CD8-positive, alpha-beta memory T cell (primary cell): ENCODE measurements around the gene PRUNE2. TPM values are rescaled to one million over a fixed set of nuclear protein-coding genes. Genes with fewer than 3 reads are reported as not detected.

Source experiments
- CTCF ChIA-PET: fragments of 350-600 bp; sonication (Branson Sonifier 250); formaldehyde crosslinking; loops from one replicate; lab custom pipeline; 2021; ENCODE audit warnings: antibody characterized with exemption; lab: Charles Lee
- POLR2A ChIA-PET: fragments of 350-600 bp; sonication (Branson Sonifier 250); formaldehyde crosslinking; loops from one replicate; lab custom pipeline; 2021; ENCODE audit warnings: antibody characterized with exemption; lab: Charles Lee
- DNase-seq, 5 donors: peaks; one replicate each; pipeline versions ENCODE4 v3.0.0 to v3.0.0-alpha.2; 2020 to 2022; ENCODE audit warnings: mixed read lengths in 1 of 5
- H3K27ac ChIP-seq: one replicate; pipeline ENCODE4 v1.7.0; 2013; ENCODE audit warnings: low read depth, mild to moderate bottlenecking, low read length, moderate library complexity
- H3K27me3 ChIP-seq: 2 replicates; pipeline ENCODE4 v1.7.0; 2013; ENCODE audit warnings: low read length, mild to moderate bottlenecking; ENCODE audit not compliant: insufficient read depth, poor library complexity, severe bottlenecking
- H3K36me3 ChIP-seq: 2 replicates; pipeline ENCODE4 v1.7.0; 2013; ENCODE audit warnings: mild to moderate bottlenecking, low read length, moderate library complexity; ENCODE audit not compliant: insufficient read depth
- H3K4me1 ChIP-seq: 2 replicates; pipeline ENCODE4 v1.7.0; 2013; ENCODE audit warnings: mild to moderate bottlenecking, low read length, moderate library complexity; ENCODE audit not compliant: insufficient read depth
- H3K4me3 ChIP-seq: 2 replicates; pipeline ENCODE4 v1.7.0; 2013; ENCODE audit warnings: mild to moderate bottlenecking, low read length
- H3K9me3 ChIP-seq: 2 replicates; pipeline ENCODE4 v1.7.0; 2013; ENCODE audit warnings: mild to moderate bottlenecking, low read length
- H3K27ac Mint-ChIP-seq, 8 donors: one replicate each; pipeline ENCODE4 v1.8.0; 2020 to 2021; ENCODE audit warnings: mixed read lengths in 8 of 8, mild to moderate bottlenecking in 6 of 8, inconsistent platforms in 3 of 8, moderate library complexity in 3 of 8
- H3K27me3 Mint-ChIP-seq, 2 donors: one replicate each; pipeline ENCODE4 v1.8.0; 2020 to 2021; ENCODE audit warnings: mixed read lengths in 2 of 2, mild to moderate bottlenecking in 1 of 2, moderate library complexity in 1 of 2
- H3K36me3 Mint-ChIP-seq, 3 donors: one replicate each; pipeline ENCODE4 v1.8.0; 2020 to 2021; ENCODE audit warnings: mixed read lengths in 3 of 3, inconsistent platforms in 1 of 3, mild to moderate bottlenecking in 1 of 3
- H3K4me1 Mint-ChIP-seq, 3 donors: one replicate each; pipeline ENCODE4 v1.8.0; 2020 to 2021; ENCODE audit warnings: mixed read lengths in 3 of 3, inconsistent platforms in 1 of 3, mild to moderate bottlenecking in 1 of 3
- H3K4me3 Mint-ChIP-seq, 7 donors: one replicate each; pipeline ENCODE4 v1.8.0; 2020 to 2021; ENCODE audit warnings: mixed read lengths in 7 of 7, mild to moderate bottlenecking in 6 of 7, moderate library complexity in 4 of 7, inconsistent platforms in 2 of 7
- H3K9me3 Mint-ChIP-seq, 5 donors: one replicate each; pipeline ENCODE4 v1.8.0; 2020 to 2022; ENCODE audit warnings: mixed read lengths in 5 of 5, mild to moderate bottlenecking in 3 of 5, moderate library complexity in 2 of 5, inconsistent platforms in 1 of 5
- polyA plus RNA-seq: library from polyadenylated mRNA; unstranded; fragments of 300-500 nt; fragmentation: Illumina TruSeq; gene quantifications from one replicate; pipeline ENCODE4 v1.2.3, GENCODE V29; 2021
- total RNA-seq, 2 experiments: library from RNA; stranded (reverse); gene quantifications; one replicate each; pipeline ENCODE4 v1.2.3, GENCODE V29; 2021

PRUNE2 gene
- total and polyA plus RNA-seq, 3 experiments from 2014 or later: 0.21 to 0.53 (median 0.48) TPM

DNA sequence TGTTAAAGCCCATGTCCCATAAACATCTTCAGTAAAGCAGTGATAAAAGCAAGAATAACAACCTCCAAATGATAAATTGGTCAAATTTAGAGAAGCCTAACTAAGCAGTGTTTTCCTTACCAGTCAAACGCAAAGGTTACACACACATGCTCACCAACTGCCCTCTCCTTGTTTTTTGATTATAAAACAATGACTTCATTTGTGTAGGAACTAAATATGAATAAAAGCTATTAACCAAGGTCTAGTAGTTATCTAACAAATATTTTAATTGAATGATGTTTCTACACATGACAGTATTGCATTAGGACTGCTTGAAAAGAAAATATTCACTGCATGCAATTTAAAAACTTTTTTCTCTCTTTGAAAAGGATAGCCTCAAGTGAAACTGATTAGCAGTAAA, 105.0 kb downstream of the PRUNE2 start:
- no peak overlapping the region for H3K4me3 ChIP-seq
- no peaks in the 10 kb centered on the region for H3K4me1 ChIP-seq
- H3K36me3 Mint-ChIP-seq: no peaks in the 10 kb centered on the region
- ChIA-PET CTCF (interaction anchor here (0.8 to 1.1 kb wide), 2 partner anchors 11 to 16 kb away, joined by 3 read pairs; no protein-coding TSS in a partner anchor), POLR2A (no interaction called here)
- H3K27me3 ChIP-seq: no peaks in the 10 kb centered on the region
- DNase-seq: no peak
- no peak overlapping the region for H3K27ac ChIP-seq
- no peak overlapping the region for H3K4me3 Mint-ChIP-seq
- H3K9me3 Mint-ChIP-seq: peaks cover 0 to 2% (median 0%) of the 10 kb centered on the region in 5 donors
- no peaks in the 10 kb centered on the region for H3K9me3 ChIP-seq
- H3K36me3 ChIP-seq: no peaks in the 10 kb centered on the region
- no peaks in the 10 kb centered on the region for H3K4me1 Mint-ChIP-seq
- peaks cover 4 to 12% of the 10 kb centered on the region in 2 donors for H3K27me3 Mint-ChIP-seq
- H3K27ac Mint-ChIP-seq: no peak overlapping the region

DNA sequence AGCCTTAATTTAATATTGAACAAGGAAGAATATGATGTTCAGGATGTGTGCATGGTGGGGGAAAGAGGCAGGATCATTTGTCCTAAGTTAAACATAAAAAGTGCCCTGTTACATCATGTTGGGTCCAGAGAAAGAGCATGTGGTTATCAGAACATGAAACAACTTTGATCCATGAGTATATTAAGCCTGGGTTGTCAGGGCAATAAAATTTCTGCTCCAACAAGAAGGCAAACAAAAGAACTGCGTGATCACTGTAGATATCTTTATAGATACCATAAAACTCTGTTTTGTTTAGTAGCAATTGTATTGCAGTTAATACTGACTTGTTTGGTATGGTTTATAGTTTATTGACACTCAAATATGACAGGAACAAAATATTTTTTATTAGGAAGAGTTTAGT, 106.4 kb downstream of the PRUNE2 start:
- no peaks in the 10 kb centered on the region for H3K9me3 ChIP-seq
- no peaks in the 10 kb centered on the region for H3K36me3 ChIP-seq
- H3K36me3 Mint-ChIP-seq: no peaks in the 10 kb centered on the region
- peaks cover 7% of the 10 kb centered on the region in 2 donors for H3K27me3 Mint-ChIP-seq
- H3K4me3 Mint-ChIP-seq: no peak overlapping the region
- no peaks in the 10 kb centered on the region for H3K9me3 Mint-ChIP-seq
- H3K4me1 Mint-ChIP-seq: no peaks in the 10 kb centered on the region
- no peaks in the 10 kb centered on the region for H3K4me1 ChIP-seq
- H3K4me3 ChIP-seq: no peak overlapping the region
- H3K27me3 ChIP-seq: no peaks in the 10 kb centered on the region
- CTCF ChIA-PET: no interaction called here
- no peak overlapping the region for H3K27ac ChIP-seq
- no peak for DNase-seq
- H3K27ac Mint-ChIP-seq: no peak overlapping the region
- POLR2A ChIA-PET: no interaction called here

DNA sequence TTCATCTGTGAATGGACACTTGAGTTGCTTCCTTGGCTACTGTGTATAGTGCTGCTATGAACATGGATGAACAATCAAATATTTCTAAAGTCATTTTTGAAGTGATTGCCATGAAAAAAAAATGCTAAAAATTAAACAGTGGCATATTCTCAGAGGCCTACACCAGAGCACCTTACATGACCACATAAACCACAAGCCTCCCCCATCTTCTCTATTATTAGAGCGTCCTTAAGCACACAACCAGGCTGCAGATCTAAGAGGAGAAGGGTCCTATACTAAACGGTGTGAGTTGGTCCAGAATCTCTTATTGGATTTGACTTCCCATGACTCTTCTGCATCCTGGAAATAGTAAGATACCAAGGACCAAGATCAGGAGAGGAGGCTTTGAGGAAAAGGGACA, 107.4 kb downstream of the PRUNE2 start:
- ChIA-PET POLR2A (no interaction called here), CTCF (no interaction called here)
- H3K36me3 Mint-ChIP-seq: no peaks in the 10 kb centered on the region
- H3K4me1 ChIP-seq: no peaks in the 10 kb centered on the region
- H3K9me3 Mint-ChIP-seq: no peaks in the 10 kb centered on the region
- no peaks in the 10 kb centered on the region for H3K36me3 ChIP-seq
- peaks cover 7% of the 10 kb centered on the region in 2 donors for H3K27me3 Mint-ChIP-seq
- H3K9me3 ChIP-seq: no peaks in the 10 kb centered on the region
- no peak for DNase-seq
- no peaks in the 10 kb centered on the region for H3K4me1 Mint-ChIP-seq
- H3K27me3 ChIP-seq: no peaks in the 10 kb centered on the region
- H3K4me3 Mint-ChIP-seq: no peak overlapping the region
- H3K27ac Mint-ChIP-seq: no peak overlapping the region
- H3K27ac ChIP-seq: no peak overlapping the region
- no peak overlapping the region for H3K4me3 ChIP-seq

- Mint-ChIP-seq H3K9me3 (no peaks in the 10 kb centered on the region), H3K4me1 (no peaks in the 10 kb centered on the region), H3K36me3 (no peaks in the 10 kb centered on the region), H3K4me3 (no peak overlapping the region), H3K27ac (no peak overlapping the region), H3K27me3 (peaks cover 4 to 7% of the 10 kb centered on the region in 2 donors)
- H3K27ac ChIP-seq: no peak overlapping the region
- CTCF ChIA-PET: no interaction called here
- POLR2A ChIA-PET: no interaction called here
- H3K4me1 ChIP-seq: no peaks in the 10 kb centered on the region
- no peak overlapping the region for H3K4me3 ChIP-seq
- H3K9me3 ChIP-seq: no peaks in the 10 kb centered on the region
- no peaks in the 10 kb centered on the region for H3K27me3 ChIP-seq
- H3K36me3 ChIP-seq: no peaks in the 10 kb centered on the region
- DNase-seq: no peak
Observed at GRCh38 chr9:76796296-76796695, 109.6 kb downstream of the PRUNE2 start.

DNA sequence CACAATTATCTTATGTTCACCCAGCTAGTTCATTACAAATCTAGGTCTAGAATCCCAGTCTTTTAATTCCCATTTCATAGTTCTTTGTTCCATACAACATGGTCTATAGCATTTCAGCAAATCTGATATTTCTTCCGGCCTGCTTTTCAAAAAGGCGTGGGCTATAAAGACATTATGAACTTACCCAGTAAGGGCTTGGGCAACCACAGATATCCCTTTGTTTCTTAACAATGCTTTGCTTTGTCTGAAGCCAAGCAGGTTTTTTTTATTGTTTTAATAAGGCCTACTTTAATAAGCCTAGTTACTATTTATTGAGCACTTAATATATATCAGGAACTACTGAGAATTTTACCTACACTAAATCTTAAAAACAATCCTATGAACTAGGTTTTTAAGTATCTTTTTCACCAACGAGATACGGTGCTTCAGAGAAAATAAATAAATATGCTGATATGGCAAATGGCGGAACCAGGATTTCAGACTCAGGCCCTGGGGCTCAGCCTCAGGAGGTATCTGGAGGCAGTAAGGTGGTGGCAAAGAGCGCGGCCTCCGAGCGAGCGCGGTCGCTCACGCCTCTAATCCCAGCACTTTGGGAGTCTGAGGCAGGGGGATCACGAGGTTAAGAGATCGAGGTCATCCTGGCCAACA, 112.0 kb downstream of the PRUNE2 start:
- POLR2A ChIA-PET: no interaction called here
- H3K9me3 ChIP-seq: no peaks in the 10 kb centered on the region
- Mint-ChIP-seq H3K4me3 (no peak overlapping the region), H3K4me1 (no peaks in the 10 kb centered on the region), H3K27me3 (peaks cover 0 to 5% of the 10 kb centered on the region in 2 donors), H3K36me3 (no peaks in the 10 kb centered on the region), H3K27ac (no peak overlapping the region), H3K9me3 (no peaks in the 10 kb centered on the region)
- no peak for DNase-seq
- H3K4me3 ChIP-seq: no peak overlapping the region
- no peaks in the 10 kb centered on the region for H3K36me3 ChIP-seq
- H3K27ac ChIP-seq: no peak overlapping the region
- no peaks in the 10 kb centered on the region for H3K4me1 ChIP-seq
- H3K27me3 ChIP-seq: no peaks in the 10 kb centered on the region
- CTCF ChIA-PET: no interaction called here

DNA sequence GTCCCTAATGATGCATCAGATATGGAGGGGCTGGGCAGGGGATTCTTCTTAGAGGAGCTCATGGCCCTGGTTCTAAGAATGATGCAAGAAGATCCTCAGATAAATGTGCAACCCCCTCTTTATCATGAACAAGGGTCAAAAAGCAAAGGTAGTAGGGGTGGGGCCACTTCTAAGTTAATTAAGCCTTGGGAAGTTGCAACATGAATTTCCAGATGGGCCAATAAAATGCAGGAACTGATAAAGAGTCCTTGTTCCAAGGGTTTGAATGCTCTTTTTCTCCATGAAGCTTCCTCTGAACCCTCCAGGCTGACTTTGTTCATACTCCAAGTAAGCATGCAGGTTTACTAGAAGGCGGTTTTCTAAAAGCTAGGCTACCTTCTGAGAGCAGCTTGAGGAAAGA, 116.1 kb downstream of the PRUNE2 start:
- Mint-ChIP-seq H3K36me3 (no peaks in the 10 kb centered on the region), H3K27ac (no peak overlapping the region), H3K4me1 (no peaks in the 10 kb centered on the region), H3K4me3 (no peak overlapping the region), H3K9me3 (no peaks in the 10 kb centered on the region), H3K27me3 (peaks cover 7 to 17% of the 10 kb centered on the region in 2 donors)
- no peaks in the 10 kb centered on the region for H3K27me3 ChIP-seq
- ChIA-PET CTCF (no interaction called here), POLR2A (no interaction called here)
- H3K9me3 ChIP-seq: no peaks in the 10 kb centered on the region
- no peak for DNase-seq
- no peak overlapping the region for H3K4me3 ChIP-seq
- no peaks in the 10 kb centered on the region for H3K36me3 ChIP-seq
- H3K27ac ChIP-seq: no peak overlapping the region
- H3K4me1 ChIP-seq: no peaks in the 10 kb centered on the region

- H3K4me1 ChIP-seq: no peaks in the 10 kb centered on the region
- CTCF ChIA-PET: no interaction called here
Observed at GRCh38 chr9:76787677-76788076, 118.2 kb downstream of the PRUNE2 start.

GRCh38 chr9:76785501-76785900, 120.4 kb downstream of the PRUNE2 start:
- POLR2A ChIA-PET: no interaction called here
- H3K4me3 Mint-ChIP-seq: no peak overlapping the region
- no peaks in the 10 kb centered on the region for H3K36me3 ChIP-seq
- H3K27me3 ChIP-seq: no peaks in the 10 kb centered on the region
- H3K36me3 Mint-ChIP-seq: no peaks in the 10 kb centered on the region
- H3K27ac ChIP-seq: no peak overlapping the region
- DNase-seq: no peak
- CTCF ChIA-PET: no interaction called here
- no peaks in the 10 kb centered on the region for H3K9me3 Mint-ChIP-seq
- no peaks in the 10 kb centered on the region for H3K9me3 ChIP-seq
- no peaks in the 10 kb centered on the region for H3K4me1 Mint-ChIP-seq
- H3K4me3 ChIP-seq: no peak overlapping the region
- no peaks in the 10 kb centered on the region for H3K4me1 ChIP-seq
- peaks cover 6 to 22% of the 10 kb centered on the region in 2 donors for H3K27me3 Mint-ChIP-seq
- H3K27ac Mint-ChIP-seq: no peak overlapping the region

More at GRCh38 chr9:76787677-76788076, 118.2 kb downstream of the PRUNE2 start:
- H3K4me3 ChIP-seq: no peak overlapping the region
- H3K27ac Mint-ChIP-seq: no peak overlapping the region
- no peaks in the 10 kb centered on the region for H3K36me3 Mint-ChIP-seq
- no peak overlapping the region for H3K4me3 Mint-ChIP-seq
- H3K9me3 ChIP-seq: no peaks in the 10 kb centered on the region
- no peaks in the 10 kb centered on the region for H3K9me3 Mint-ChIP-seq
- no peak for DNase-seq
- H3K27me3 Mint-ChIP-seq: peaks cover 4 to 17% of the 10 kb centered on the region in 2 donors
- no peak overlapping the region for H3K27ac ChIP-seq
- POLR2A ChIA-PET: no interaction called here
- no peaks in the 10 kb centered on the region for H3K4me1 Mint-ChIP-seq
- H3K27me3 ChIP-seq: no peaks in the 10 kb centered on the region
- H3K36me3 ChIP-seq: no peaks in the 10 kb centered on the region
